ENCODE results near the gene KCNIP4.

The KCNIP4 gene

GRCh38 chr4:21012851-21013331, 935.7 kb downstream of the KCNIP4 start:
- Histone ChIP-seq H3K27me3 (ENCODE audit: insufficient read depth, low read depth) (no peaks in the 10 kb centered on the region), H3K79me2 (ENCODE audit: insufficient read depth, low read depth) (no peaks in the 10 kb centered on the region), H3K36me3 (ENCODE audit: insufficient read depth) (no peaks in the 10 kb centered on the region), H3K4me3 (IDR thresholded peaks at IDR 0.05; ENCODE audit: insufficient read depth, low read depth, low read length) (no peak overlapping the region), H3K4me2 (no peak overlapping the region), H2AFZ (ENCODE audit: low read depth) (no peak overlapping the region), H3K4me1 (ENCODE audit: low read depth, poor library complexity, severe bottlenecking) (no peaks in the 10 kb centered on the region), H4K20me1 (ENCODE audit: insufficient read depth) (no peaks in the 10 kb centered on the region), H3K27ac (no peak overlapping the region), H3K9ac (no peak overlapping the region)
- TF ChIP-seq, protein P1, sequence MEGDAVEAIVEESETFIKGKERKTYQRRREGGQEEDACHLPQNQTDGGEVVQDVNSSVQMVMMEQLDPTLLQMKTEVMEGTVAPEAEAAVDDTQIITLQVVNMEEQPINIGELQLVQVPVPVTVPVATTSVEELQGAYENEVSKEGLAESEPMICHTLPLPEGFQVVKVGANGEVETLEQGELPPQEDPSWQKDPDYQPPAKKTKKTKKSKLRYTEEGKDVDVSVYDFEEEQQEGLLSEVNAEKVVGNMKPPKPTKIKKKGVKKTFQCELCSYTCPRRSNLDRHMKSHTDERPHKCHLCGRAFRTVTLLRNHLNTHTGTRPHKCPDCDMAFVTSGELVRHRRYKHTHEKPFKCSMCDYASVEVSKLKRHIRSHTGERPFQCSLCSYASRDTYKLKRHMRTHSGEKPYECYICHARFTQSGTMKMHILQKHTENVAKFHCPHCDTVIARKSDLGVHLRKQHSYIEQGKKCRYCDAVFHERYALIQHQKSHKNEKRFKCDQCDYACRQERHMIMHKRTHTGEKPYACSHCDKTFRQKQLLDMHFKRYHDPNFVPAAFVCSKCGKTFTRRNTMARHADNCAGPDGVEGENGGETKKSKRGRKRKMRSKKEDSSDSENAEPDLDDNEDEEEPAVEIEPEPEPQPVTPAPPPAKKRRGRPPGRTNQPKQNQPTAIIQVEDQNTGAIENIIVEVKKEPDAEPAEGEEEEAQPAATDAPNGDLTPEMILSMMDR (conservative IDR thresholded peaks at IDR 0.05; ENCODE audit: low read depth, low read length) = no peak

DNA sequence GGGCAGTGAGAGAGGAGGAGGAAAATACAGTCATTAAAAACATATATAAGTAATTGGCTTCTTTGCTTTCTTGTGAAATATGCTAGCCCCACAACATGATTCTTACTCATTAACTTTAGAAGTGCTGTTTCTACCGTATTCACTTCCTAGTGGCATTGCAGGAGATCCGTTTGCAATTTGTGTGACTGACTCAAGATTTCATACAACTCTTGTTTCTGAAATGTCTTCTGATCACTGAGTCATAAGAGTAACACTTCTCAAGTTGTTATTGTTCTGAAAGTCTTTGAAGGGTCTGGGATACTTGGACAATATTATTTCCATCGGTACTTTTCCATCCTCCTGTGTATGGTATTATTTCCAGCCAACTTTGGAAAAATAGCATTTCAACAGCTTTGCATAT, 937.5 kb downstream of the KCNIP4 start:
- no peak overlapping the region for H3K4me2 ChIP-seq
- H3K27ac ChIP-seq = no peak overlapping the region
- no peak overlapping the region for H2AFZ ChIP-seq (ENCODE audit: low read depth)
- TF ChIP-seq, protein P1 (conservative IDR thresholded peaks at IDR 0.05; ENCODE audit: low read depth, low read length) = no peak
- no peaks in the 10 kb centered on the region for H3K36me3 ChIP-seq (ENCODE audit: insufficient read depth)
- H4K20me1 ChIP-seq (ENCODE audit: insufficient read depth) = no peaks in the 10 kb centered on the region
- H3K4me1 ChIP-seq (ENCODE audit: low read depth, poor library complexity, severe bottlenecking) = no peaks in the 10 kb centered on the region
- H3K79me2 ChIP-seq (ENCODE audit: insufficient read depth, low read depth) = no peaks in the 10 kb centered on the region
- no peak overlapping the region for H3K9ac ChIP-seq
- no peak overlapping the region for H3K4me3 ChIP-seq (IDR thresholded peaks at IDR 0.05; ENCODE audit: insufficient read depth, low read depth, low read length)
- H3K27me3 ChIP-seq (ENCODE audit: insufficient read depth, low read depth) = no peaks in the 10 kb centered on the region

DNA sequence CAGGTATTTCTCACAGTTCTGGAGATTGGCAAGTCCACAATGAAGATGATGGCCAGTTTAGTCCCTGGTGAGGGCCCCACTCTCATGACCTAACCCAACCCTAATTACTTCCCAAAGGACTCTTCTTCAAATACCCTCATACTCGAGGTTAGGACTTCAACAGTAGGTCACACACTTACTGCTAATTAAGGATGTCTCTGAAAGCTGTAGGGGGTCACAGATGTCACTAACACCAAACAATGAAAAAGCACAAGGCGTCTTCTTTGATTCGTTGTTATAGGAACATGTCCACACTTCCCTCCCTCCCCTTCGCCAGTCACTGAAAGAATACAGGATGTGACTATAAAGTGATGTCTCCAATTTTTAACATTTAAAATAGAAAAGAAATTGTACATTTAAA, 938.6 kb downstream of the KCNIP4 start:
- Histone ChIP-seq H3K36me3 (ENCODE audit: insufficient read depth) (no peaks in the 10 kb centered on the region), H2AFZ (ENCODE audit: low read depth) (no peak overlapping the region), H3K79me2 (ENCODE audit: insufficient read depth, low read depth) (no peaks in the 10 kb centered on the region), H4K20me1 (ENCODE audit: insufficient read depth) (no peaks in the 10 kb centered on the region), H3K9ac (no peak overlapping the region), H3K27me3 (ENCODE audit: insufficient read depth, low read depth) (no peaks in the 10 kb centered on the region), H3K4me1 (ENCODE audit: low read depth, poor library complexity, severe bottlenecking) (no peaks in the 10 kb centered on the region), H3K4me3 (IDR thresholded peaks at IDR 0.05; ENCODE audit: insufficient read depth, low read depth, low read length) (no peak overlapping the region), H3K4me2 (no peak overlapping the region), H3K27ac (no peak overlapping the region)
- TF ChIP-seq, protein P1 (conservative IDR thresholded peaks at IDR 0.05; ENCODE audit: low read depth, low read length) = no peak

- Histone ChIP-seq H3K4me3 (IDR thresholded peaks at IDR 0.05; ENCODE audit: insufficient read depth, low read depth, low read length) (no peak overlapping the region), H3K4me2 (no peak overlapping the region), H4K20me1 (ENCODE audit: insufficient read depth) (no peaks in the 10 kb centered on the region), H3K9ac (no peak overlapping the region), H3K27ac (no peak overlapping the region), H3K79me2 (ENCODE audit: insufficient read depth, low read depth) (no peaks in the 10 kb centered on the region), H3K27me3 (ENCODE audit: insufficient read depth, low read depth) (no peaks in the 10 kb centered on the region), H3K4me1 (ENCODE audit: low read depth, poor library complexity, severe bottlenecking) (no peaks in the 10 kb centered on the region), H2AFZ (ENCODE audit: low read depth) (no peak overlapping the region), H3K36me3 (ENCODE audit: insufficient read depth) (no peaks in the 10 kb centered on the region)
- TF ChIP-seq, protein P1 (conservative IDR thresholded peaks at IDR 0.05; ENCODE audit: low read depth, low read length) = no peak
These were observed 942.9 kb downstream of the KCNIP4 start for GRCh38 chr4:21005647-21006046.

Data from KMS-11 (cell line).